GM12891 (cell line): ENCODE results near the gene PSG5.
"Not testable (repeated sequence)": the region's sequence is repeated elsewhere in the genome, so short reads cannot be mapped to it uniquely, and the experiment has no call there.

ENCODE experiments used
- PAX5 ChIP-seq: IDR thresholded peaks from 2 replicates; pipeline ENCODE4 v1.6.1; 2011; ENCODE audit warnings: low read length, moderate library complexity, mild to moderate bottlenecking; ENCODE audit not compliant: insufficient read depth, severe bottlenecking
- POLR2A ChIP-seq: IDR thresholded peaks from 2 replicates; pipeline ENCODE4 v1.6.1; 2011; ENCODE audit warnings: low read depth, low read length, control low read depth
- POLR2AphosphoS5 ChIP-seq: IDR thresholded peaks from 2 replicates; pipeline ENCODE4 v1.6.1; 2011; ENCODE audit warnings: low read depth, low read length, control low read depth
- TAF1 ChIP-seq: IDR thresholded peaks from 2 replicates; pipeline ENCODE4 v1.6.1; 2011; ENCODE audit warnings: low read depth, low read length, control low read depth

DNA sequence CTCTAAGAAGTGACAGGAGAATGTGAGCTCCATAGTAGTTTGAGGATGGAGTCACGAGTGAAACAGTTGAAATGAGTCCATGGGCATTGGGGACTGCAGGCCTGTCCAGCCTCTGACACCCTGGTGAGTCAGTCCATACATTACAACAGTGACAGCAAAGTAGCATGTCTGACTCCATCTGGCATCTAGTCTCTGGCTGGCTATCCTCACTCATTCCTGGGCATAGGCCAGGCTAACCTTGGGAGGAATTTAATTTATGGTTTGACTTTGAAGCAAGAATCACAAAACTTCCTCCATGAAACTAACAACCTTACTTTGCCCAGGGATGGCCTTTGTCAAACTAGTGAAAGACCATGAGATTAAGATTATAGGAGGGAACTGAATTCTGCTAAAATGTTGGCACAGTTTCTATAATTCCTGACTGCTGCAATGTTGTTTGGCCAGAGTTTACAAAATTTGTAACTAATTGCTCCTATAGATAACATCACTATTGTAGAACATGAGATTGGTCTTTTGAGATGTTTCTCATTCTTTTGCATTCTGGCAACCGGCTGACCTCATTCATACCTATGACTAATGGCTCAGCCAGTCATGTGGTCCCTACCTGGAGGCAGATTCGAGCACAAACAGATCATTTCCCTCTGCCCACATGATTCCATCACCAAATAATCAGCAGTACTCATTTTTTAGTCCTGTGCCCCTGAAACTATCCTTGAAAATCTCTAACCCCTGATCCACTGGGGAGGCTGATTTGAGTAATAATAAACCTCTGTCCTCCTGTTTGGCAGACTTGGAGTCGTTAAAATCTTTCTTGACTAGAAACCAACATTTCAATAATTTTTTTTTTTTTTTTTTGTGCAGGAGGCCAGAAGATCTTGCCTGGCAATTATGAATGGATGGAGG lies 4.2 kb downstream of the PSG5 start:
- not testable (repeated sequence) for TF ChIP-seq TAF1, POLR2AphosphoS5, POLR2A, PAX5
